B cell (primary cell): ENCODE measurements around the gene VEZT. TPM values are rescaled to one million over a fixed set of nuclear protein-coding genes. Genes with fewer than 3 reads are reported as not detected.

Experiments used
- ATAC-seq: fragments of 200-7000 bp; cut with Tn5 transposase; one replicate; pipeline ENCODE4 v1.10.0; 2021; ENCODE audit warnings: low read depth, mild to moderate bottlenecking, moderate number of reproducible peaks, moderate library complexity
- CTCF ChIA-PET: fragments of 350-600 bp; sonication (Branson Sonifier 250); formaldehyde crosslinking; loops from one replicate; lab custom pipeline; 2021; ENCODE audit warnings: antibody characterized with exemption, inconsistent platforms; lab: Charles Lee
- POLR2A ChIA-PET: fragments of 350-600 bp; sonication (Branson Sonifier 250); formaldehyde crosslinking; loops from one replicate; lab custom pipeline; 2021; ENCODE audit warnings: antibody characterized with exemption; lab: Charles Lee
- DNase-seq: peaks from one replicate; pipeline ENCODE4 v3.0.0; 2013
- H2AFZ ChIP-seq: 2 replicates; pipeline ENCODE4 v1.6.1; 2012; ENCODE audit warnings: mild to moderate bottlenecking, low read depth, low read length; ENCODE audit not compliant: insufficient read depth, poor library complexity, severe bottlenecking
- H3K27ac ChIP-seq, 2 donors: 1 replicate in 1 of 2; 2 replicates in 1 of 2; pipeline ENCODE4 v1.5.1; 2012 to 2013; ENCODE audit warnings: low read length in 2 of 2, mild to moderate bottlenecking in 2 of 2, moderate library complexity in 1 of 2
- H3K27me3 ChIP-seq, 4 experiments: fragments of 200-600 bp in 1 of 4; sonication (generic) in 1 of 4; replicated peaks in 1 of 4; 1 replicate in 2 of 4; 2 replicates in 2 of 4; pipeline versions ENCODE4 v1.6.1 to v1.7.0; 2013 to 2016; ENCODE audit warnings: low read length in 3 of 4, mild to moderate bottlenecking in 2 of 4, mixed read lengths in 1 of 4, moderate library complexity in 1 of 4; ENCODE audit not compliant: insufficient read depth in 4 of 4, control insufficient read depth in 3 of 4; ENCODE audit errors: control extremely low read depth in 1 of 4
- H3K36me3 ChIP-seq, 2 experiments: replicated peaks in 1 of 2; 1 replicate in 1 of 2; 2 replicates in 1 of 2; pipeline versions ENCODE4 v1.6.1 to v1.7.1; 2013; ENCODE audit warnings: low read length in 1 of 2; ENCODE audit not compliant: insufficient read depth in 2 of 2, control insufficient read depth in 1 of 2; ENCODE audit errors: control extremely low read depth in 1 of 2, extremely low read depth in 1 of 2
- H3K4me1 ChIP-seq, 2 donors: fragments of 200-600 bp in 1 of 2; sonication (generic) in 1 of 2; 1 replicate in 1 of 2; 2 replicates in 1 of 2; pipeline versions ENCODE4 v1.5.1 to v1.6.1; 2013 to 2017; ENCODE audit warnings: low read length in 2 of 2; ENCODE audit not compliant: control insufficient read depth in 2 of 2, insufficient read depth in 2 of 2
- H3K4me2 ChIP-seq: replicated peaks from 2 replicates; pipeline ENCODE3; 2012; ENCODE audit warnings: mild to moderate bottlenecking, low read depth, low read length; ENCODE audit not compliant: poor library complexity, severe bottlenecking
- H3K4me3 ChIP-seq, 5 experiments: fragments of 200-600 bp in 1 of 5; sonication (generic) in 1 of 5; 1 replicate in 3 of 5; 2 replicates in 2 of 5; pipeline versions ENCODE4 v1.5.1 to v1.7.0; 2011 to 2016; ENCODE audit warnings: low read length in 4 of 5, mild to moderate bottlenecking in 4 of 5, low read depth in 2 of 5, control low read depth in 1 of 5, moderate library complexity in 1 of 5; ENCODE audit not compliant: insufficient read depth in 1 of 5; ENCODE audit errors: control extremely low read depth in 1 of 5, extremely low read depth in 1 of 5
- H3K79me2 ChIP-seq: fragments of 200-600 bp; sonication (generic); one replicate; pipeline ENCODE4 v1.6.0; 2016; ENCODE audit warnings: low read length; ENCODE audit not compliant: control insufficient read depth, insufficient read depth
- H3K9ac ChIP-seq: fragments of 200-600 bp; sonication (generic); 2 replicates; pipeline ENCODE4 v1.6.1; 2017; ENCODE audit warnings: mild to moderate bottlenecking, low read length, moderate library complexity
- H3K9me3 ChIP-seq, 3 donors: one replicate each; pipeline versions ENCODE4 v1.6.1 to v1.7.1; 2013; ENCODE audit warnings: low read length in 2 of 3; ENCODE audit not compliant: control insufficient read depth in 2 of 3, insufficient read depth in 1 of 3; ENCODE audit errors: control extremely low read depth in 1 of 3
- H4K20me1 ChIP-seq: 2 replicates; pipeline ENCODE4 v1.6.0; 2012; ENCODE audit warnings: mild to moderate bottlenecking, low read length; ENCODE audit not compliant: insufficient read depth, control insufficient read depth, poor library complexity, severe bottlenecking
- H3K27ac Mint-ChIP-seq: one replicate; pipeline ENCODE4 v1.8.0; 2021; ENCODE audit warnings: mixed read lengths
- H3K27me3 Mint-ChIP-seq: one replicate; pipeline ENCODE4 v1.8.0; 2021; ENCODE audit warnings: mixed read lengths
- H3K4me1 Mint-ChIP-seq: one replicate; pipeline ENCODE4 v1.8.0; 2021; ENCODE audit warnings: mixed read lengths
- H3K4me3 Mint-ChIP-seq: one replicate; pipeline ENCODE4 v1.8.0; 2021; ENCODE audit warnings: mixed read lengths
- H3K9me3 Mint-ChIP-seq: one replicate; pipeline ENCODE4 v1.8.0; 2022; ENCODE audit warnings: mixed read lengths; ENCODE audit not compliant: insufficient read depth
- CTCF ChIP-seq: fragments of 200-600 bp; IDR thresholded peaks from one replicate; pipeline ENCODE4 v1.8.0; 2022; ENCODE audit warnings: antibody characterized with exemption, mild to moderate bottlenecking
- EZH2 ChIP-seq: IDR thresholded peaks from 2 replicates; pipeline ENCODE4 v1.6.1; 2012; ENCODE audit warnings: borderline replicate concordance, low read depth, mild to moderate bottlenecking, moderate library complexity, low read length; ENCODE audit not compliant: insufficient read depth, poor library complexity, severe bottlenecking
- WGBS: methylation state at CpG from one replicate; pipeline ENCODE4 v1.1.5; 2013; ENCODE audit warnings: missing lambda C conversion rate; ENCODE audit not compliant: insufficient coverage; 5-methylcytosine and 5-hydroxymethylcytosine counted together
- intact Hi-C: fragments of 100-400 bp; cut with micrococcal nuclease; formaldehyde crosslinking; loops from one replicate; pipeline ENCODE4 v1.10.0; 2022
- polyA plus RNA-seq: library from polyadenylated mRNA; depleted of rRNA; stranded (reverse); fragments of >200 nt; gene quantifications from 2 replicates; pipeline ENCODE4 v1.2.3, GENCODE V29; 2012
- total RNA-seq, 2 donors: library from RNA; stranded (reverse); fragments of 120-200 nt in 1 of 2; gene quantifications; 1 replicate in 1 of 2; 2 replicates in 1 of 2; pipeline versions ENCODE4 v1.2.3 to v1.2.4, GENCODE V29; 2013 to 2022

The VEZT gene
- total and polyA plus RNA-seq, 2 donors (not counting 1 experiment from before 2014, with no cell fraction given), result 19.9 to 61.8 TPM

GRCh38 chr12:95257541-95257940 lies 39.9 kb downstream of the VEZT start:
- H3K9me3 Mint-ChIP-seq, result no peaks in the 10 kb centered on the region
- H3K4me3 Mint-ChIP-seq, result no peak overlapping the region
- POLR2A ChIA-PET, result no interaction called here
- WGBS, result no CpG with 5 or more reads among the region's 3 CpGs
- Histone ChIP-seq H3K9ac (no peak overlapping the region), H4K20me1 (no peaks in the 10 kb centered on the region), H2AFZ (no peak overlapping the region), H3K36me3 (peaks cover 13 to 61% of the 10 kb centered on the region in 2 experiments), H3K27me3 (no peaks in the 10 kb centered on the region), H3K4me1 (no peaks in the 10 kb centered on the region), H3K9me3 (no peaks in the 10 kb centered on the region), H3K4me3 (no peak overlapping the region), H3K79me2 (no peaks in the 10 kb centered on the region), H3K4me2 (no peak overlapping the region), H3K27ac (no peak overlapping the region)
- H3K27me3 Mint-ChIP-seq, result no peaks in the 10 kb centered on the region
- DNase-seq (no peak), ATAC-seq (no peak)
- intact Hi-C loops, result no loop called here
- no peaks in the 10 kb centered on the region for H3K4me1 Mint-ChIP-seq
- TF ChIP-seq CTCF, result no peak
- no peak for TF ChIP-seq EZH2
- H3K27ac Mint-ChIP-seq, result no peak overlapping the region
- CTCF ChIA-PET, result no interaction called here

GRCh38 chr12:95258151-95258550 lies 40.5 kb downstream of the VEZT start:
- WGBS, result no CpG with 5 or more reads among the region's 2 CpGs
- Histone ChIP-seq H3K36me3 (peaks cover 12 to 63% of the 10 kb centered on the region in 2 experiments), H3K9me3 (no peaks in the 10 kb centered on the region), H4K20me1 (no peaks in the 10 kb centered on the region), H3K4me2 (no peak overlapping the region), H3K4me3 (no peak overlapping the region), H3K27me3 (no peaks in the 10 kb centered on the region), H2AFZ (no peak overlapping the region), H3K4me1 (no peaks in the 10 kb centered on the region), H3K27ac (no peak overlapping the region), H3K79me2 (no peaks in the 10 kb centered on the region), H3K9ac (no peak overlapping the region)
- ChIA-PET POLR2A (no interaction called here), CTCF (no interaction called here)
- H3K4me1 Mint-ChIP-seq, result no peaks in the 10 kb centered on the region
- DNase-seq, result no peak
- intact Hi-C loops, result no loop called here
- H3K9me3 Mint-ChIP-seq, result no peaks in the 10 kb centered on the region
- no peak overlapping the region for H3K27ac Mint-ChIP-seq
- no peak for ATAC-seq
- H3K4me3 Mint-ChIP-seq, result no peak overlapping the region
- no peaks in the 10 kb centered on the region for H3K27me3 Mint-ChIP-seq
- no peak for TF ChIP-seq EZH2
